HG03354 (cell line): ENCODE results near the gene ANKRD63.

Source experiments
- ATAC-seq: cut with Tn5 transposase; IDR thresholded peaks from one replicate; pipeline ENCODE4 v1.9.1; 2021; ENCODE audit warnings: mild to moderate bottlenecking; ENCODE audit not compliant: unreplicated experiment, poor library complexity, severe bottlenecking

ANKRD63 gene

GRCh38 chr15:40297356-40297755 lies 14.5 kb upstream of the ANKRD63 start:
- ATAC-seq = no peak

GRCh38 chr15:40296561-40297230 lies 13.8 kb upstream of the ANKRD63 start:
- no peak for ATAC-seq

- no peak for ATAC-seq
These were observed 13.2 kb upstream of the ANKRD63 start for GRCh38 chr15:40295877-40296560.

GRCh38 chr15:40295297-40295696 lies 12.4 kb upstream of the ANKRD63 start:
- ATAC-seq = no peak

- no peak for ATAC-seq
These were observed 11.3 kb upstream of the ANKRD63 start for GRCh38 chr15:40293905-40294895.

GRCh38 chr15:40293006-40293405 lies 10.1 kb upstream of the ANKRD63 start:
- ATAC-seq = no peak

GRCh38 chr15:40292246-40292645 lies 9.4 kb upstream of the ANKRD63 start:
- no peak for ATAC-seq

- ATAC-seq = no peak
These were observed 8.2 kb upstream of the ANKRD63 start for GRCh38 chr15:40290918-40291574.

- ATAC-seq = no peak
These were observed 7.7 kb upstream of the ANKRD63 start for GRCh38 chr15:40290545-40290917.

GRCh38 chr15:40289140-40289775 lies 6.4 kb upstream of the ANKRD63 start:
- no peak for ATAC-seq

GRCh38 chr15:40287968-40288367 lies 5.1 kb upstream of the ANKRD63 start:
- no peak for ATAC-seq

- no peak for ATAC-seq
These were observed 4.6 kb upstream of the ANKRD63 start for GRCh38 chr15:40287505-40287904.

GRCh38 chr15:40286794-40287193 lies 3.9 kb upstream of the ANKRD63 start:
- no peak for ATAC-seq

- ATAC-seq = no peak
These were observed 3.2 kb upstream of the ANKRD63 start for GRCh38 chr15:40286061-40286532.

- no peak for ATAC-seq
These were observed 2.7 kb upstream of the ANKRD63 start for GRCh38 chr15:40285554-40286011.

- ATAC-seq = no peak
These were observed 2.3 kb upstream of the ANKRD63 start for GRCh38 chr15:40285151-40285550.

- ATAC-seq = no peak
These were observed 894 bp upstream of the ANKRD63 start for GRCh38 chr15:40283615-40284300.

- no peak for ATAC-seq
These were observed 556 bp downstream of the ANKRD63 start for GRCh38 chr15:40282147-40282868.
